T-helper 1 cell treated with Interleukin-12 subunit alpha and Interleukin-12 subunit beta and Interleukin-4 antibody, amounts not matched to agents 30 ng/mL and 1 ng/mL, for 36 hours (primary cell): ENCODE data around the gene C12orf57. TPM values are rescaled to one million over a fixed set of nuclear protein-coding genes. Genes with fewer than 3 reads are reported as not detected.

ENCODE experiments used
- intact Hi-C: fragments of 100-400 bp; cut with micrococcal nuclease; formaldehyde crosslinking; loops from one replicate; pipeline ENCODE4 v1.15.1; 2024
- total RNA-seq: library from RNA; stranded (reverse); gene quantifications from 2 replicates; pipeline ENCODE4 v1.2.3, GENCODE V29; 2022

Gene C12orf57
- total RNA-seq, 1 donor from 2014 or later, result 126 TPM

GRCh38 chr12:6936194-6936635 is 7.6 kb upstream of the C12orf57 start:
- intact Hi-C loops, result no loop called here

- intact Hi-C loops, result loop anchor here (1.0 kb wide), 1 partner anchor 8 kb away; no protein-coding TSS in a partner anchor
These were observed 7.0 kb upstream of the C12orf57 start for GRCh38 chr12:6936636-6937480.

- intact Hi-C loops, result loop anchor here (1.0 kb wide), 8 partner anchors 8 to 85 kb away; partner anchors contain the start of genes EMG1, LPCAT3, PHB2 and SPSB2
These were observed 6.1 kb upstream of the C12orf57 start for GRCh38 chr12:6937481-6938352.

- intact Hi-C loops, result loop anchor here (1.0 kb wide), 7 partner anchors 14 to 86 kb away; partner anchors contain the start of genes EMG1, LPCAT3, PHB2 and SPSB2
These were observed 5.2 kb upstream of the C12orf57 start for GRCh38 chr12:6938353-6939190.

- intact Hi-C loops, result no loop called here
These were observed 4.7 kb upstream of the C12orf57 start for GRCh38 chr12:6939191-6939540.

GRCh38 chr12:6941267-6941666 is 2.6 kb upstream of the C12orf57 start:
- intact Hi-C loops, result no loop called here

- intact Hi-C loops, result no loop called here
These were observed 2.0 kb upstream of the C12orf57 start for GRCh38 chr12:6941782-6942181.

- intact Hi-C loops, result no loop called here
These were observed 1.5 kb upstream of the C12orf57 start for GRCh38 chr12:6942331-6942665.

- intact Hi-C loops, result loop anchor here (1.0 kb wide), 1 partner anchor 52 kb away; no protein-coding TSS in a partner anchor
These were observed 467 bp upstream of the C12orf57 start for GRCh38 chr12:6943389-6943721.

GRCh38 chr12:6944381-6945186 is 762 bp downstream of the C12orf57 start:
- intact Hi-C loops, result loop anchor here (1.0 to 2.0 kb wide), 12 partner anchors 8 to 282 kb away; partner anchors contain the start of genes C1R, C1RL, CDCA3 and EMG1

- intact Hi-C loops, result loop anchor here (2.0 kb wide), 2 partner anchors 21 to 283 kb away; partner anchors contain the start of gene ING4
These were observed 1.8 kb downstream of the C12orf57 start for GRCh38 chr12:6945613-6946012.

GRCh38 chr12:6946033-6946919 is 2.5 kb downstream of the C12orf57 start:
- intact Hi-C loops, result no loop called here

GRCh38 chr12:6946920-6947374 is 3.1 kb downstream of the C12orf57 start:
- intact Hi-C loops, result no loop called here

GRCh38 chr12:6947615-6948014 is 3.8 kb downstream of the C12orf57 start:
- intact Hi-C loops, result no loop called here

- intact Hi-C loops, result no loop called here
These were observed 5.2 kb downstream of the C12orf57 start for GRCh38 chr12:6948873-6949594.

- intact Hi-C loops, result loop anchor here (1.0 kb wide), 1 partner anchor 15 kb away; no protein-coding TSS in a partner anchor
These were observed 6.6 kb downstream of the C12orf57 start for GRCh38 chr12:6950401-6950801.

- intact Hi-C loops, result loop anchor here (1.0 kb wide), 1 partner anchor 14 kb away; no protein-coding TSS in a partner anchor
These were observed 7.2 kb downstream of the C12orf57 start, which contains the start of gene PTPN6 for GRCh38 chr12:6950811-6951540. Gene PTPN6 (plus strand): TSS chr12:6951356. CDS start chr12:6951513, 157 bp downstream.
